WTC11 (cell line): ENCODE results near the gene ETV1. TPM values are rescaled to one million over a fixed set of nuclear protein-coding genes. Genes with fewer than 3 reads are reported as not detected.

ENCODE experiments used
- ATAC-seq: fragments of 200-7000 bp; cut with Tn5 transposase; 2 replicates; pipeline ENCODE4 v1.10.0; 2021; ENCODE audit warnings: mild to moderate bottlenecking, moderate library complexity
- CTCF ChIA-PET: fragments of 300-600 bp; sonication (Branson Sonifier 250); formaldehyde crosslinking; loops from one replicate; lab custom pipeline; 2021; ENCODE audit warnings: antibody characterized with exemption; lab: Charles Lee
- POLR2A ChIA-PET: fragments of 350-600 bp; sonication (Branson Sonifier 250); formaldehyde crosslinking; loops from one replicate; lab custom pipeline; 2021; ENCODE audit warnings: antibody characterized with exemption; lab: Charles Lee
- DNase-seq: peaks from one replicate; pipeline ENCODE4 v3.0.0; 2021; ENCODE audit warnings: low spot score
- H3K27ac Mint-ChIP-seq: 2 replicates; pipeline ENCODE4 v1.8.0; 2021; ENCODE audit warnings: mixed read lengths
- H3K27me3 Mint-ChIP-seq: 2 replicates; pipeline ENCODE4 v1.8.0; 2021; ENCODE audit warnings: low read depth, mild to moderate bottlenecking, moderate library complexity, mixed read lengths
- H3K36me3 Mint-ChIP-seq: 2 replicates; pipeline ENCODE4 v1.8.0; 2021; ENCODE audit warnings: mixed read lengths
- H3K4me1 Mint-ChIP-seq: 2 replicates; pipeline ENCODE4 v1.8.0; 2022; ENCODE audit warnings: mixed read lengths
- H3K4me3 Mint-ChIP-seq: 2 replicates; pipeline ENCODE4 v1.8.0; 2021; ENCODE audit warnings: mild to moderate bottlenecking, moderate library complexity, mixed read lengths
- H3K9me3 Mint-ChIP-seq: 2 replicates; pipeline ENCODE4 v1.8.0; 2021; ENCODE audit warnings: mixed read lengths
- AR ChIP-seq: fragments of 250-450 bp; sonication (Bioruptor Pico); IDR thresholded peaks from 2 replicates; pipeline ENCODE4 v1.9.0; 2021; ENCODE audit warnings: mild to moderate bottlenecking
- ATF6 ChIP-seq: sonication (generic); formaldehyde crosslinking; IDR thresholded peaks from 2 replicates; pipeline ENCODE4 v1.8.1; 2023; ENCODE audit warnings: mild to moderate bottlenecking, missing genetic modification reagents
- CDX4 ChIP-seq: fragments of 250-450 bp; sonication (Bioruptor Pico); IDR thresholded peaks from 2 replicates; pipeline ENCODE4 v1.9.0; 2021; ENCODE audit warnings: moderate library complexity, mild to moderate bottlenecking, inconsistent platforms, borderline replicate concordance
- CREM ChIP-seq: sonication (generic); formaldehyde crosslinking; IDR thresholded peaks from 2 replicates; pipeline ENCODE4 v1.8.1; 2022; ENCODE audit warnings: mild to moderate bottlenecking, missing genetic modification reagents, moderate library complexity
- FOXK1 ChIP-seq: sonication (generic); formaldehyde crosslinking; IDR thresholded peaks from 2 replicates; pipeline ENCODE4 v1.8.0; 2022; ENCODE audit warnings: mild to moderate bottlenecking, moderate library complexity, missing genetic modification reagents
- GABPB1 ChIP-seq: sonication (generic); formaldehyde crosslinking; IDR thresholded peaks from 2 replicates; pipeline ENCODE4 v1.8.1; 2023; ENCODE audit warnings: mild to moderate bottlenecking, missing genetic modification reagents
- HMGA2 ChIP-seq: fragments of 250-450 bp; sonication (Bioruptor Pico); IDR thresholded peaks from 2 replicates; pipeline ENCODE4 v1.4.0; 2021; ENCODE audit warnings: mild to moderate bottlenecking, moderate library complexity
- MLX ChIP-seq: sonication (generic); formaldehyde crosslinking; IDR thresholded peaks from 2 replicates; pipeline ENCODE4 v1.8.1; 2023; ENCODE audit warnings: mild to moderate bottlenecking, missing genetic modification reagents, moderate library complexity
- MYBL2 ChIP-seq: sonication (generic); formaldehyde crosslinking; IDR thresholded peaks from 2 replicates; pipeline ENCODE4 v1.8.1; 2023; ENCODE audit warnings: mild to moderate bottlenecking, moderate library complexity, missing genetic modification reagents
- PREB ChIP-seq: sonication (generic); formaldehyde crosslinking; IDR thresholded peaks from 2 replicates; pipeline ENCODE4 v1.8.1; 2022; ENCODE audit warnings: mild to moderate bottlenecking, missing genetic modification reagents, moderate library complexity, borderline replicate concordance
- SMAD4 ChIP-seq: sonication (generic); formaldehyde crosslinking; IDR thresholded peaks from 2 replicates; pipeline ENCODE4 v1.8.0; 2022; ENCODE audit warnings: mild to moderate bottlenecking, missing genetic modification reagents
- ZMAT4 ChIP-seq: fragments of 250-450 bp; sonication (Bioruptor Pico); IDR thresholded peaks from 2 replicates; pipeline ENCODE4 v1.9.0; 2021; ENCODE audit warnings: mild to moderate bottlenecking
- ZNF138 ChIP-seq: sonication (generic); formaldehyde crosslinking; conservative IDR thresholded peaks from 2 replicates; pipeline ENCODE4 v1.8.1; 2022; ENCODE audit warnings: mild to moderate bottlenecking, moderate library complexity, missing genetic modification reagents
- ZNF317 ChIP-seq: sonication (generic); formaldehyde crosslinking; IDR thresholded peaks from 2 replicates; pipeline ENCODE4 v1.8.1; 2023; ENCODE audit warnings: low read depth, mild to moderate bottlenecking, moderate library complexity, missing genetic modification reagents, borderline replicate concordance
- ZNF532 ChIP-seq: fragments of 250-450 bp; sonication (Bioruptor Pico); IDR thresholded peaks from 2 replicates; pipeline ENCODE4 v1.9.0; 2021; ENCODE audit warnings: mild to moderate bottlenecking, borderline replicate concordance
- total RNA-seq: library from RNA; stranded (reverse); gene quantifications from 3 replicates; pipeline ENCODE4 v1.2.3, GENCODE V29; 2021

The ETV1 gene
- total RNA-seq, 1 experiment from 2014 or later = 76.6 TPM

GRCh38 chr7:13990319-13990983 is 985 bp upstream of the ETV1 start (continued):
- TF ChIP-seq CDX4 (CRISPR knock-in tag) (no peak), MYBL2 (CRISPR knock-in tag) (peak; percentile 66; the same call in 1 of the 2 replicates), GABPB1 (CRISPR knock-in tag) (no peak), ZNF317 (CRISPR knock-in tag) (no peak)

GRCh38 chr7:13989949-13990305 is 461 bp upstream of the ETV1 start:
- H3K9me3 Mint-ChIP-seq = no peaks in the 10 kb centered on the region
- ATAC-seq (peak; percentile 5), DNase-seq (no peak)
- H3K36me3 Mint-ChIP-seq = no peaks in the 10 kb centered on the region
- ChIA-PET POLR2A (interaction anchor here (0.5 to 5.0 kb wide), 6 partner anchors 10 to 193 kb away, joined by 3 to 33 read pairs (median 4); no protein-coding TSS in a partner anchor), CTCF (interaction anchor here (1.0 to 2.1 kb wide), 7 partner anchors 9 to 702 kb away, joined by 3 to 9 read pairs (median 4); no protein-coding TSS in a partner anchor)
- no peaks in the 10 kb centered on the region for H3K27me3 Mint-ChIP-seq
- H3K27ac Mint-ChIP-seq = no peak overlapping the region
- no peak overlapping the region for H3K4me3 Mint-ChIP-seq
- TF ChIP-seq ZNF532 (no peak), MLX (CRISPR knock-in tag) (no peak), HMGA2 (CRISPR knock-in tag) (no peak), ATF6 (CRISPR knock-in tag) (no peak), FOXK1 (CRISPR knock-in tag) (no peak), CREM (CRISPR knock-in tag) (no peak), ZMAT4 (CRISPR knock-in tag) (no peak), AR (CRISPR knock-in tag) (no peak), ZNF138 (no peak), PREB (CRISPR knock-in tag) (no peak), SMAD4 (CRISPR knock-in tag) (no peak)
- TF ChIP-seq, all 79 proteins: peak for 0
- H3K4me1 Mint-ChIP-seq = peaks cover 25% of the 10 kb centered on the region
